GM18870 (cell line): ENCODE measurements around the gene RNF213.
"Not testable (repeated sequence)": the region's sequence is repeated elsewhere in the genome, so short reads cannot be mapped to it uniquely, and the experiment has no call there.

Source experiments
- ATAC-seq: cut with Tn5 transposase; IDR thresholded peaks from one replicate; pipeline ENCODE4 v1.9.1; 2021; ENCODE audit warnings: moderate library complexity; ENCODE audit not compliant: unreplicated experiment

The RNF213 gene

GRCh38 chr17:80291260-80291659 is 30.6 kb downstream of the RNF213 start:
- ATAC-seq: no peak

GRCh38 chr17:80291691-80292487 is 31.2 kb downstream of the RNF213 start:
- no peak for ATAC-seq

GRCh38 chr17:80292521-80292971 is 31.9 kb downstream of the RNF213 start:
- ATAC-seq: no peak

GRCh38 chr17:80294210-80294609 is 33.6 kb downstream of the RNF213 start:
- ATAC-seq: no peak

- no peak for ATAC-seq
Measured at GRCh38 chr17:80294653-80295052, 34.0 kb downstream of the RNF213 start.

- no peak for ATAC-seq
Measured at GRCh38 chr17:80295146-80295545, 34.5 kb downstream of the RNF213 start.

GRCh38 chr17:80295559-80295958 is 34.9 kb downstream of the RNF213 start:
- ATAC-seq: no peak

- no peak for ATAC-seq
Measured at GRCh38 chr17:80296221-80296620, 35.6 kb downstream of the RNF213 start.

- ATAC-seq: no peak
Measured at GRCh38 chr17:80297996-80298560, 37.4 kb downstream of the RNF213 start.

GRCh38 chr17:80299350-80300100 is 38.9 kb downstream of the RNF213 start:
- ATAC-seq: not testable (repeated sequence)

- not testable (repeated sequence) for ATAC-seq
Measured at GRCh38 chr17:80300756-80301155, 40.1 kb downstream of the RNF213 start.

GRCh38 chr17:80303824-80304223 is 43.2 kb downstream of the RNF213 start:
- ATAC-seq: no peak

GRCh38 chr17:80307994-80308691 is 47.5 kb downstream of the RNF213 start:
- ATAC-seq: no peak

GRCh38 chr17:80308692-80309517 is 48.3 kb downstream of the RNF213 start:
- ATAC-seq: no peak

GRCh38 chr17:80311216-80311827 is 50.7 kb downstream of the RNF213 start:
- ATAC-seq: no peak

- no peak for ATAC-seq
Measured at GRCh38 chr17:80312621-80313135, 52.0 kb downstream of the RNF213 start.

GRCh38 chr17:80313160-80313829 is 52.6 kb downstream of the RNF213 start:
- no peak for ATAC-seq

- not testable (repeated sequence) for ATAC-seq
Measured at GRCh38 chr17:80313946-80314345, 53.3 kb downstream of the RNF213 start.
